Measurements from ENCODE around the gene SYNDIG1. TPM values are rescaled to one million over a fixed set of nuclear protein-coding genes. Genes with fewer than 3 reads are reported as not detected.

The SYNDIG1 gene
- total RNA-seq, 2 donors from 2014 or later: not detected

- H3K36me3 Mint-ChIP-seq (ENCODE audit: low read depth): no peaks in the 10 kb centered on the region
- H3K9me3 Mint-ChIP-seq: no peaks in the 10 kb centered on the region
- no peak overlapping the region for H3K27ac Mint-ChIP-seq
- ATAC-seq (replicated peaks): no peak
- H3K4me3 Mint-ChIP-seq: no peak overlapping the region
- H3K27me3 Mint-ChIP-seq: no peaks in the 10 kb centered on the region
- H3K4me1 Mint-ChIP-seq: no peaks in the 10 kb centered on the region
Measured at GRCh38 chr20:24587384-24588046, 118.1 kb downstream of the SYNDIG1 start.

DNA sequence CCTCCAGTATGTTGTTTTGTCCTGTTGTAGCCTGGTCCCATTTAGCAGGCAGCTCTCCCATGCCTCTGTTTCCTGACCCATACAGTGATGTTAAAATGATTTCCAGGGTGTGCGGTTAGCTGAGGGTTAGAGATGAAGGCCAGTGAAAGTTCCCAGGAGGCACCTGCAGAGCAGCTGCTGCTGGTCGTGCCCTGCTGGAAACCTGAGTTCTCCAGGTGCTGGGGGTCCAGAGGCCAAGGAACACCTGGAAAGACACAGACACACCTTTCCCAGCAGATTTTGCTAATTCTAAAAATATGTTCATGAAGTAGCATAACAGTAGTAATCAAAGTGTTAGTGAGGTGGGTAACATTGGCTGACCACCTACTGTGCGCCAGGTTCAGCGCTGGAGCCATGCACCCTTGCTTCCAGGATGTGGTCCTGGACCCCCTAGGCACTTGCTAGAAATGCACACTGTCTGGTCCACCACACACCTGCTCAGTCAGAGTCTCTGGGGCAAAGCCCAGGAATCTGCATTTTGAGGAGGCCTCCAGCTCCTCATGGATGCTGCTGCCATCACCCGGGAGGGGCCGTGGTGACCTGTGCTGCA, 118.7 kb downstream of the SYNDIG1 start:
- Mint-ChIP-seq H3K4me1 (no peaks in the 10 kb centered on the region), H3K27ac (no peak overlapping the region), H3K4me3 (no peak overlapping the region), H3K36me3 (ENCODE audit: low read depth) (no peaks in the 10 kb centered on the region), H3K27me3 (no peaks in the 10 kb centered on the region), H3K9me3 (no peaks in the 10 kb centered on the region)
- ATAC-seq (replicated peaks): no peak

DNA sequence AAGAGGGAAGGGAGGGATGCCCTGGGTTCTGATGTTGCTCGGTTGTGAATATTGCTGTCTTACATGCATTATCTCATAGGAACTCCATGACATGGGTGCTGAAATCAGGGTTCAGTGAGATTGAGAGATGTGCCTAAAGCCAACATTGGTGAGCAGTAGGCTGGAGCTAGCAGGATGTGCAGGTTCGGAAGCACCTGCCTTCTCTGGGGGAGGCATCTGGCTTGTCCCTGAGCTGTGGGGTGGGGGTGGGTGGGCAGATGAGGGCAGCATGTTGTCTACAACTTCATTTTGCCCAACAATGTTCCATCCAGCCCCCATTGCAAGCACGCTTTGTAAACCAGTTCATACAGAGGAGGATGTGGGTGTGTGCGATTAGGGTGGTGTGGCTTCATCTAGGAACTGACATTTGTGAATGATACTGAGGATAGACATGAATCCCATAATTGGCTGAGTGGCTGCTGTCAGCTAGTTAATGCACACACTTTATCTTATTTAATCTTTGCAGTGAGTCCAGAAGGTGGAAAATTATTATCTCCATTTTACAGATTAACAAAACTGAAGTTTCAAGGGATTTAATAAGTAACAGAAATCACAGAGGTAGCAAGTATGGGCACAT, 119.4 kb downstream of the SYNDIG1 start:
- Mint-ChIP-seq H3K9me3 (no peaks in the 10 kb centered on the region), H3K27ac (no peak overlapping the region), H3K4me1 (no peaks in the 10 kb centered on the region), H3K4me3 (no peak overlapping the region), H3K27me3 (no peaks in the 10 kb centered on the region), H3K36me3 (ENCODE audit: low read depth) (no peaks in the 10 kb centered on the region)
- ATAC-seq (replicated peaks): no peak

GRCh38 chr20:24589381-24589780, 120.0 kb downstream of the SYNDIG1 start:
- peaks cover under 1% of the 10 kb centered on the region for H3K27me3 Mint-ChIP-seq
- H3K4me1 Mint-ChIP-seq: no peaks in the 10 kb centered on the region
- H3K27ac Mint-ChIP-seq: no peak overlapping the region
- no peaks in the 10 kb centered on the region for H3K36me3 Mint-ChIP-seq (ENCODE audit: low read depth)
- no peak overlapping the region for H3K4me3 Mint-ChIP-seq
- no peak for ATAC-seq (replicated peaks)
- H3K9me3 Mint-ChIP-seq: no peaks in the 10 kb centered on the region

DNA sequence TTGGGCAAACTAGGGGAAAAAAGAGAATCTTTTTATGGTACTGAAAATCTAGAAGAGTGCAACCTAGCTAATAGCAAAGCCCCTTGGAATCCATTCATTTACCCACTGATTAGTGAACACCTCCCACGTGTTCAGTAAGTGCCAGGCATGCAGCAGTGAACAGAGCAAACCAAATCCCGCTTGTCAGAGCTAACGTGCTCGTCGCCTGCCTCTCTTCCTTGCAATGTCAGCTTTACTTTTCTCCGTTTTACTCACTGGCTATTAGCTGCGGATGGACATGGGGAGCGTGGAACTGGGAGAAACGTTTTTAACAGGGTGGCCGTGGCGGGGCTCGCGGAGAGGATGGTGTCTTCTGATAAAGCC, 120.4 kb downstream of the SYNDIG1 start:
- H3K4me3 Mint-ChIP-seq: no peak overlapping the region
- no peaks in the 10 kb centered on the region for H3K36me3 Mint-ChIP-seq (ENCODE audit: low read depth)
- no peak overlapping the region for H3K27ac Mint-ChIP-seq
- H3K9me3 Mint-ChIP-seq: no peaks in the 10 kb centered on the region
- peaks cover 5% of the 10 kb centered on the region for H3K27me3 Mint-ChIP-seq
- ATAC-seq (replicated peaks): no peak
- no peaks in the 10 kb centered on the region for H3K4me1 Mint-ChIP-seq

DNA sequence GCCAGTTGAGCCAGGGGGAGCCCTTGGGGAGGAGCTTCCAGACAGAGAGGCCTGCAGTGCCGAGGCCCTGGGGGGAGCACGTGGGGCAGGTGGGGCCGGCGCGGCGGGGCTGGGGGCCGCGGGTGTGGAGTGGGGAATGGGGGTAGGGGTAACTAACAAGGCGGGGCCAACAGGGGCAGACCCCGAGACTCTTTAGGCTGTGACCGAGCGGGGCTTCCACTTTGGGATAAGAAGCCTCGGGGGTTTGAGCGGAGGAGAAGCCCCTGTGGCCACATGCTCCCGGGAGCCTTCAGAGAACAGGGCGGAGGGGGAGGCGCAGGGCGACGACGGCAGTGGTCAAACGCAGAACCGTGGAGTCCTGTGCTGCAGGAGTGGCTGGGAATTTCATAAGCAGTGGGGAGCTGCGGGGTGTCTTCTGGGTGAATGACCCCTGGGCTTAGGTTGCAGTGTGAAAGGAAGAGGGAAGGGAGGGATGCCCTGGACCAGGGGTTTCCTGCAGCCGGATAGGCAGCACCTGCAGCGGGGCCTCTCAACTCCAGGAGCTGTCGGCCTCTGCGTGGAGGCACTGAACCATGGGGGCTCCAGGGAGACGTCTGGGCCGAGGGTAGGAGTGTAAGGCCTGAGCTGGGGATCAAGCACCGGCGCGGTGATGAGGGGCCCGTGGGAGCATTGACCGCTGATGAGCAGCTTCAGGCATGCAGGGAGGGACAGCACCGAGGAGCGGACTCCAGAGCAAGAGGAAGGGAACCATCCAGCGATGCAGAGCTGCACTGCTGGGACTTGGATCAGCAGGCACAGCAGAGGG, 121.0 kb downstream of the SYNDIG1 start:
- Mint-ChIP-seq H3K4me1 (no peaks in the 10 kb centered on the region), H3K9me3 (no peaks in the 10 kb centered on the region), H3K27me3 (peaks cover 5% of the 10 kb centered on the region), H3K4me3 (no peak overlapping the region), H3K27ac (no peak overlapping the region), H3K36me3 (ENCODE audit: low read depth) (no peaks in the 10 kb centered on the region)
- ATAC-seq (replicated peaks): no peak

DNA sequence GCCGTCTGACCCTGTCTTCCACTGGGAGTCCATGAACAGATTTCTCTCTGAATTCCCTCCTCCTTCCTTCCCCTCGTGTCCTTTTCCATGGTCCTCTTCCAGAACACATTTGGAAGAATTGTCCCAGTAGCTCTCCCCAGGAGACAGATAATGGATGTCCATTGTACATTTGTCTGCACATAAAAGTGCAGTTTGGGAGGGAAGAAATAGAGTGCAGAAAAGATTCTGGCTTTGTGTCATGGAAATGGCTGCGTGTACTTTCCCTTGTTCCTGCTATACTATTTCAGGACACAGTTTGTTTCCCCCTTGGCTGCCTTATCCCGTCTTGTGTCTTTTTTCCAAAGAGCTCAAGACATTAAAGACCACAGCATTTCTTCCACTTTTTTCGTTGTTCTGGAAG, 127.6 kb downstream of the SYNDIG1 start:
- no peaks in the 10 kb centered on the region for H3K36me3 Mint-ChIP-seq (ENCODE audit: low read depth)
- no peak overlapping the region for H3K4me3 Mint-ChIP-seq
- ATAC-seq (replicated peaks): no peak
- peaks cover 25% of the 10 kb centered on the region for H3K27me3 Mint-ChIP-seq
- H3K9me3 Mint-ChIP-seq: peaks cover 10% of the 10 kb centered on the region
- no peaks in the 10 kb centered on the region for H3K4me1 Mint-ChIP-seq
- H3K27ac Mint-ChIP-seq: no peak overlapping the region

- Mint-ChIP-seq H3K36me3 (ENCODE audit: low read depth) (no peaks in the 10 kb centered on the region), H3K4me3 (no peak overlapping the region)
- ATAC-seq (replicated peaks): no peak
Measured at GRCh38 chr20:24598346-24598745, 128.9 kb downstream of the SYNDIG1 start.

DNA sequence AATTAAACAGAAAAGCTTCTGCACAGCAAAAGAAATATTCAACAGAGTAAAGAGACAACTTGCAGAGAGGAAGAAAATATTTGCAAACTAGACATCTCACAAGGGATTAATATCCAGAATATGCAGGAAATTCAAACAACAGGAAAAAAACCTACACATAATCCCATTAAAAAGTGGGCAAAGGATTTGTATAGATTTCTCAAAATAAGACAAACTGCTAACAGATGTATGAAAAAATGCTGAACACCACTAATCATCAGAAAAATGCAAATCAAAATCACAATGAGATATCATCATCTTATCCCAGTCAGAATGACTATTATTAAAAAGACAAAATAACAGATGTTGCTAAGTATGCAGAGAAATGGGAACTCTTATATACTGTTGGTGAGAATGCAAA, 129.6 kb downstream of the SYNDIG1 start:
- no peaks in the 10 kb centered on the region for H3K36me3 Mint-ChIP-seq (ENCODE audit: low read depth)
- H3K4me1 Mint-ChIP-seq: no peaks in the 10 kb centered on the region
- H3K27me3 Mint-ChIP-seq: peaks cover 28% of the 10 kb centered on the region
- ATAC-seq (replicated peaks): no peak
- no peak overlapping the region for H3K27ac Mint-ChIP-seq
- peaks cover 18% of the 10 kb centered on the region for H3K9me3 Mint-ChIP-seq
- H3K4me3 Mint-ChIP-seq: no peak overlapping the region

More at GRCh38 chr20:24598346-24598745, 128.9 kb downstream of the SYNDIG1 start:
- peaks cover 28% of the 10 kb centered on the region for H3K27me3 Mint-ChIP-seq
- H3K9me3 Mint-ChIP-seq: peaks cover 18% of the 10 kb centered on the region
- H3K4me1 Mint-ChIP-seq: no peaks in the 10 kb centered on the region
- H3K27ac Mint-ChIP-seq: no peak overlapping the region

DNA sequence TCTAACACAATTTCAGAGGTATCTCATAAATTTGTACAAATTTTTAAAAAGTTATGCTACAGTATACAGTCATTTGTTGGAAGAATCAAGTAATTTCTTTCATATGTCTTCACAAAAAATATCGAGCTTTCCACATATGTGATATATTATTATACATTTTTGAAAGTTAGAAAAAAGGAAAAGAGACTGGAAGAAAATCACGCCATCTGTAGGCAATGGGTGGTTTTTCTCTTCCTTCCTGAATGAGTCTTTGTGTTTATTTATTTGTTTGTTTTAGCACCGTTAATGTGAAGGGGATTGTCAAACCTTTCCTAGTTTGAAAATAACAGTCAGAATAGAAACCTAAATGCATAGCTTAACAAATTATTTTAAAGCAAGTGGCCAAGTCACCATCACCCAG, 130.6 kb downstream of the SYNDIG1 start:
- ATAC-seq (replicated peaks): no peak
- Mint-ChIP-seq H3K36me3 (ENCODE audit: low read depth) (no peaks in the 10 kb centered on the region), H3K27me3 (peaks cover 23% of the 10 kb centered on the region), H3K27ac (no peak overlapping the region), H3K4me3 (no peak overlapping the region), H3K4me1 (no peaks in the 10 kb centered on the region), H3K9me3 (peaks cover 18% of the 10 kb centered on the region)

DNA sequence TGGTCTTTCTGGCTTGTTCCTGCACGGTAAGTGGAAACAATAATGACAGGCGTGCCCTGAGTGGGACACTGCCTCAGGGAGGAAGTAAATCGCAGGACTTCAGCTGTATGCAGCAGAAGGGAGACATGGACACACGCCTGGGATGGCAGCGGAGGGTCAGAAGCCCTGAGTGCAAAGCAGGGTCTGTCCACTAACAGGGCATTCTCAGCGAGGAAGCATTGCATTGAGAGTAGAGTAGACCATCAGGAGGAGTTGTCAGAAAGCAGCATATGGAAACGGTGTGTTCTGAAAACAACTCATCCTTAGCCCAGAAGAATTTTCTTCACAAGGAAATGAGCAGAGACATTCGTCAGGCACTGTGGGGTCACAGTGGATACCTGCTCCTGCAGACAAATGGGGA, 134.0 kb downstream of the SYNDIG1 start:
- Mint-ChIP-seq H3K27ac (no peak overlapping the region), H3K4me1 (no peaks in the 10 kb centered on the region), H3K36me3 (ENCODE audit: low read depth) (no peaks in the 10 kb centered on the region), H3K9me3 (peaks cover 18% of the 10 kb centered on the region), H3K27me3 (peaks cover 22% of the 10 kb centered on the region), H3K4me3 (no peak overlapping the region)
- ATAC-seq (replicated peaks): no peak

DNA sequence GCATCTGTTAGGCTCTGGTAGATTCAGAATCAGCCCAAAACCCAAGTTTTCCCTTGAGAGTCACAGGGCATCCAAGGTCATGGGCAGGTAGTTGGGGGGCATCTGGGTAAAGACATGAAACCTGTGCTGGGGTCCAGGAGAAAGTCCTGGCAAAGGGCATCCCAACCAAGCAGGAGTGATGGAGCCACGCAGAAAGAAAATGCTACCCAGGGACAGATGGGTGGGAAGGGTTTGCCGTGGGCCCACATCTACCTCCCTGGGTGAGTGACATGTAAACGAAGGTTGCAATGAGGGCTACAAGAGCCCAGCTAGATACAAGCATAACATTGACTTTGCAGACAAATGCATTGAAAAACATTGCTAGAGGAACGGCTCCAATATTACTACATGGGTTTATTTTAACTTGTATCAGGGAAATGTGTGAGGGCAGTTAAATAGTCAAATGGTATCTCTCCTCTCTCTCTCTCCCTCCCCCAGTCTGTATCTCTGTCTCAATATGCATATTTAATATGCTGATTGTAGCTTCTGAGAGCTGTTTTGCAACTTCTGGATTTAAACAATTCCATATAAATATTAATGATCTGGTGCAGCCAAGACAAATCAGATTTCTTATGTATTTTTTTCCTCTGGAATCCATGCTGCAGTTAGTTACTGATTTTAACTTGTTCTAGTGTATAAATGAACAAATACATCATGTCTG, 135.7 kb downstream of the SYNDIG1 start:
- Mint-ChIP-seq H3K4me3 (no peak overlapping the region), H3K27me3 (peaks cover 15% of the 10 kb centered on the region), H3K27ac (no peak overlapping the region), H3K36me3 (ENCODE audit: low read depth) (no peaks in the 10 kb centered on the region), H3K4me1 (no peaks in the 10 kb centered on the region), H3K9me3 (peaks cover 13% of the 10 kb centered on the region)
- ATAC-seq (replicated peaks): no peak

DNA sequence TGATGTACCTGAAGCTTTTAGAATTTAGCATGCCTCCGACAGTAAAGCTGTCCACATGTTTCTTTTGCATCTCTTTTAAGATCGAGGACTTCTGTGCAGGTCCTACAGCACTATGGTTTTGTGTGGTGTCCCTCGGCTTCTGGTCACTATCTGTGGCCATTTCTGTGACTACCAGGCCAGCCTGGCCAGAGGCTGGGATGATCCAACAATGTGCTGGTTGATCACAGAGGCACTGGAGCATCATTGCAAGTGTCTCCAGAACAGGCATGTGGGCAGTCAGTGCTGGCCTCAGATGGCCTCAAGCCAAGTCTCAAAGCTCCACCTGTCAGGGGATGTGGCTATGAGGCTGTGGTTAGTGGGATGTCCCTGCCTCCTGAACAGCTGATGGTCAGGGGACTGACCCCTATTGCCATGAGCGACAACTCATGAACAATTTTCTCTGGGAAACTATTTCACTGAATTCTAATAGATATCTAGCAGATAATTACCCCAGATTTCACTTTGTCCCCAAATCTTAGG, 136.6 kb downstream of the SYNDIG1 start:
- H3K4me1 Mint-ChIP-seq: no peaks in the 10 kb centered on the region
- no peaks in the 10 kb centered on the region for H3K36me3 Mint-ChIP-seq (ENCODE audit: low read depth)
- no peak for ATAC-seq (replicated peaks)
- H3K27ac Mint-ChIP-seq: no peak overlapping the region
- H3K9me3 Mint-ChIP-seq: peaks cover 10% of the 10 kb centered on the region
- no peak overlapping the region for H3K4me3 Mint-ChIP-seq
- H3K27me3 Mint-ChIP-seq: peaks cover 13% of the 10 kb centered on the region

- H3K9me3 Mint-ChIP-seq: peaks cover 4% of the 10 kb centered on the region
- H3K4me3 Mint-ChIP-seq: no peak overlapping the region
- H3K27me3 Mint-ChIP-seq: peaks cover 16% of the 10 kb centered on the region
- no peaks in the 10 kb centered on the region for H3K36me3 Mint-ChIP-seq (ENCODE audit: low read depth)
- ATAC-seq (replicated peaks): no peak
- no peak overlapping the region for H3K27ac Mint-ChIP-seq
- no peaks in the 10 kb centered on the region for H3K4me1 Mint-ChIP-seq
Measured at GRCh38 chr20:24607402-24607801, 138.0 kb downstream of the SYNDIG1 start.
